Fibroblast of villous mesenchyme (primary cell): ENCODE data around the gene CYP2C18. TPM values are rescaled to one million over a fixed set of nuclear protein-coding genes. Genes with fewer than 3 reads are reported as not detected.
"Not testable (repeated sequence)": the region's sequence is repeated elsewhere in the genome, so short reads cannot be mapped to it uniquely, and the experiment has no call there.

Source experiments
- DNase-seq: peaks from one replicate; pipeline ENCODE4 v3.0.0-alpha.2; 2010; ENCODE audit warnings: low read depth
- H3K4me3 ChIP-seq: 2 replicates; pipeline ENCODE4 v1.5.1; 2011; ENCODE audit warnings: low read depth, mild to moderate bottlenecking, low read length
- total RNA-seq: library from RNA; depleted of rRNA; stranded (reverse); fragments of >200 nt; gene quantifications from 2 replicates; pipeline ENCODE4 v1.2.3, GENCODE V29; 2012
- TF ChIP-seq, protein P1 (sequence below): IDR thresholded peaks from 2 replicates; pipeline ENCODE4 v1.5.1; 2012; ENCODE audit warnings: low read depth, mild to moderate bottlenecking, low read length; ENCODE audit not compliant: insufficient read depth

The CYP2C18 gene
- total RNA-seq, 1 donor, result not detected

GRCh38 chr10:94747838-94748237 lies 64.3 kb downstream of the CYP2C18 start:
- H3K4me3 ChIP-seq, result no peak overlapping the region
- DNase-seq, result no peak
- TF ChIP-seq, protein P1, sequence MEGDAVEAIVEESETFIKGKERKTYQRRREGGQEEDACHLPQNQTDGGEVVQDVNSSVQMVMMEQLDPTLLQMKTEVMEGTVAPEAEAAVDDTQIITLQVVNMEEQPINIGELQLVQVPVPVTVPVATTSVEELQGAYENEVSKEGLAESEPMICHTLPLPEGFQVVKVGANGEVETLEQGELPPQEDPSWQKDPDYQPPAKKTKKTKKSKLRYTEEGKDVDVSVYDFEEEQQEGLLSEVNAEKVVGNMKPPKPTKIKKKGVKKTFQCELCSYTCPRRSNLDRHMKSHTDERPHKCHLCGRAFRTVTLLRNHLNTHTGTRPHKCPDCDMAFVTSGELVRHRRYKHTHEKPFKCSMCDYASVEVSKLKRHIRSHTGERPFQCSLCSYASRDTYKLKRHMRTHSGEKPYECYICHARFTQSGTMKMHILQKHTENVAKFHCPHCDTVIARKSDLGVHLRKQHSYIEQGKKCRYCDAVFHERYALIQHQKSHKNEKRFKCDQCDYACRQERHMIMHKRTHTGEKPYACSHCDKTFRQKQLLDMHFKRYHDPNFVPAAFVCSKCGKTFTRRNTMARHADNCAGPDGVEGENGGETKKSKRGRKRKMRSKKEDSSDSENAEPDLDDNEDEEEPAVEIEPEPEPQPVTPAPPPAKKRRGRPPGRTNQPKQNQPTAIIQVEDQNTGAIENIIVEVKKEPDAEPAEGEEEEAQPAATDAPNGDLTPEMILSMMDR, result no peak

DNA sequence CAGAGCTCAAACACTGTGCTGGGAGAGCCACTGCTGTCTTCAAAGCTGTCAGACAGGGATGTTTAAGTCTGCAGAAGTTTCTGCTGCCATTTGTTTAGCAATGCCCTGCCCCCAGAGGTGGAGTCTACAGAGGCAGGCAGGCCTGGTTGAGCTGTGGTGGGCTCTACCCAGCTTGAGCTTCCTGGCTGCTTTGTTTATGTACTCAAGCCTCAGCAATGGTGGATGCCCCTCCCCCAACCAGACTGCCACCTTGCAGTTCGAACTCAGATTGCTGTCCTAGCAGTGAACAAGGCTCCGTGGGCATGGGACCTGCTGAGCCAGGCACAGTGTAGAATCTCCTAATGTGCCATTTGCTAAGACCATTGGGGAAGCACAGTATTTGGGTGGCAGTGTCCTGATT lies 74.4 kb downstream of the CYP2C18 start:
- H3K4me3 ChIP-seq, result no peak overlapping the region
- DNase-seq, result no peak
- TF ChIP-seq, protein P1, result no peak

DNA sequence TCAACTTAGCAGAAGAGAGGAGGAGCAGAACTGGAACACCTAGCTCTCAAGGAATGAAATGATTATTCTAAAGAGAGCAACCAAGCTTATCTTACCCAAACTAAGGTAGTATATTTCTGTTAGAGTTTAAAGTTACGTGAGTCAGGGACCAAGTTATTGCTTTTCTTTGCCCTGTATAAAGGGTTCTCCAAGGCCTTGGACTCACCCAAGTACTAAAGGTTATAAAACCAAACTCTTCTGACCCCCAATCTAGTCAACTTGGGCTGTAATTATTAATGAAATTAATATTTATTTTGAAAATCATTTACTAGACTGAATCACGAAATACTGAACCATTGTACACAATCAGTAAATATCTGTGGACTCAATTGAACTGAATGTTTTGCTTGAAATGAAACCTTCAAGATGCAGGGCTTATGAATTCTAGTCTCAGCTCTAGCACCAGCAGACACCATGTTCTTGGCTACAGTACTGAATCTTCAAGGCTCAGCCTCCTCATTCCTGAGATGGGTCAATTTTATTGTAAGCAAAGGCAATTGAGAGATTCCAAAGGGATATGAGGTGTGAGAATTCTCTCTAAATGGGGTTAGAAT lies 77.2 kb downstream of the CYP2C18 start:
- TF ChIP-seq, protein P1, result no peak
- no peak overlapping the region for H3K4me3 ChIP-seq
- no peak for DNase-seq

DNA sequence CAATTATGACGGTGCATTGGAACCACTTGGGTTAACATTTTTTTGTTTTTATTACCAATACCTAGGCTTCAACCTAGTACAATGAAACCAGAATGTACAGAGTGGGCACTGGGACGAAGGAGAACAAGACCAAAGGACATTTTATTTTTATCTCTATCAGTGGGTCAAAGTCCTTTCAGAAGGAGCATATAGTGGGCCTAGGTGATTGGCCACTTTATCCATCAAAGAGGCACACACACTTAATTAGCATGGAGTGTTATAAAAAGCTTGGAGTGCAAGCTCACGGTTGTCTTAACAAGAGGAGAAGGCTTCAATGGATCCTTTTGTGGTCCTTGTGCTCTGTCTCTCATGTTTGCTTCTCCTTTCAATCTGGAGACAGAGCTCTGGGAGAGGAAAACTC lies 78.9 kb downstream of the CYP2C18 start, which contains the start of gene CYP2C19:
Gene CYP2C19, plus strand, starts transcription at position 289 of the 400 bp plus-strand sequence. Its CDS starts 25 bp downstream, at position 314.
- no peak within 1 kb of the TSS for H3K4me3 ChIP-seq
- TF ChIP-seq, protein P1, result no peak
- DNase-seq, result no peak

- DNase-seq, result not testable (repeated sequence)
Observed at GRCh38 chr10:94775425-94775824, 91.9 kb downstream of the CYP2C18 start.

GRCh38 chr10:94777886-94778458 lies 94.4 kb downstream of the CYP2C18 start:
- no peak overlapping the region for H3K4me3 ChIP-seq
- DNase-seq, result no peak
- TF ChIP-seq, protein P1, result no peak

More at GRCh38 chr10:94775425-94775824, 91.9 kb downstream of the CYP2C18 start:
- not testable (repeated sequence) for H3K4me3 ChIP-seq

- no peak for DNase-seq
- TF ChIP-seq, protein P1, result no peak
- H3K4me3 ChIP-seq, result no peak overlapping the region
Observed at GRCh38 chr10:94780844-94781243, 97.3 kb downstream of the CYP2C18 start.
